Body of pancreas (tissue), 4 donors: Measurements from ENCODE around the gene MRPS18A.

ENCODE experiments used
- CTCF ChIP-seq, 7 experiments: fragments of 450-650 bp in 4 of 7; fragments of 200-600 bp in 3 of 7; sonication (generic) in 3 of 7; IDR thresholded peaks; one replicate each; pipeline ENCODE4 v1.5.1; 2016 to 2019; ENCODE audit warnings: antibody characterized with exemption in 7 of 7
- POLR2A ChIP-seq, 3 donors: fragments of 450-650 bp; IDR thresholded peaks; one replicate each; pipeline ENCODE4 v1.6.1; 2016; ENCODE audit warnings: antibody characterized with exemption in 3 of 3, mild to moderate bottlenecking in 2 of 3

GRCh38 chr6:43714311-43715055 is 26.9 kb upstream of the MRPS18A start:
- no peak for TF ChIP-seq CTCF (IDR thresholded peaks at IDR 0.05)
- no peak for TF ChIP-seq POLR2A (IDR thresholded peaks at IDR 0.05)
